ENCODE results near the gene PMEPA1.

DNA sequence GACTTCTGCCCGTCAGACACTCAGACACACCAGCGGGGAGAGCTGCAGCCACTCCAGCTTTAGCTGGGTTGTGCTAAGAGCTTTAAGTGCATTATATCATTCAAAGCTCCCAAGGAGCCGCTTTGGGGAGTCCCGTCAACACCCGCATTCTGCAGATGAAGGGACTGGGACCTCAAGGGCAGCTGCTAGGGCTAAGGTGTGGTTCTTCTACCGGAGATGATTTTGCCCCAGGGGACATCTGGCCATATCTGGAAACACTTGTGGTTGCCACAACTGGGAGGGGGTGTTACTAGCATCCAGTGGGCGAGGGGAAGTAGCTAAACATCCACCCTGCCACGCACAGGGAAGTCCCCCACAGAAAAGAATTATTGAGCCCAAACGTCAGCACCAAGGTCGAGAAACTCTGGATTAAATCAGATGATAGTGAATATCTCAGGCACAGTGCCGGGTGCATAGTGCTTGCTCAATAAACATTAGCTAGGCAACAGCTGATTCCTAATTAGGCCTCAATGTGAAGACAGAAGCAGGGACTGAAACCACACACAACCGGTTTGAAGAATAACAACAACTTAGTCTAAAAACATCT lies 29.6 kb downstream of the PMEPA1 start:
- TF ChIP-seq, protein P1, sequence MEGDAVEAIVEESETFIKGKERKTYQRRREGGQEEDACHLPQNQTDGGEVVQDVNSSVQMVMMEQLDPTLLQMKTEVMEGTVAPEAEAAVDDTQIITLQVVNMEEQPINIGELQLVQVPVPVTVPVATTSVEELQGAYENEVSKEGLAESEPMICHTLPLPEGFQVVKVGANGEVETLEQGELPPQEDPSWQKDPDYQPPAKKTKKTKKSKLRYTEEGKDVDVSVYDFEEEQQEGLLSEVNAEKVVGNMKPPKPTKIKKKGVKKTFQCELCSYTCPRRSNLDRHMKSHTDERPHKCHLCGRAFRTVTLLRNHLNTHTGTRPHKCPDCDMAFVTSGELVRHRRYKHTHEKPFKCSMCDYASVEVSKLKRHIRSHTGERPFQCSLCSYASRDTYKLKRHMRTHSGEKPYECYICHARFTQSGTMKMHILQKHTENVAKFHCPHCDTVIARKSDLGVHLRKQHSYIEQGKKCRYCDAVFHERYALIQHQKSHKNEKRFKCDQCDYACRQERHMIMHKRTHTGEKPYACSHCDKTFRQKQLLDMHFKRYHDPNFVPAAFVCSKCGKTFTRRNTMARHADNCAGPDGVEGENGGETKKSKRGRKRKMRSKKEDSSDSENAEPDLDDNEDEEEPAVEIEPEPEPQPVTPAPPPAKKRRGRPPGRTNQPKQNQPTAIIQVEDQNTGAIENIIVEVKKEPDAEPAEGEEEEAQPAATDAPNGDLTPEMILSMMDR (IDR thresholded peaks at IDR 0.05; ENCODE audit: low read depth, low read length) = 0 out of 2 replicates have a peak, but pooled peaks have one; percentile 4
- TF ChIP-seq EZH2phosphoT487 (IDR thresholded peaks at IDR 0.05; ENCODE audit: low read depth) = peak; percentile 72; the same call in 1 of the 2 replicates

Data from OCI-LY3 (cell line).